LNCAP (cell line): ENCODE measurements around the gene DNAJA3.

Experiments
- TF ChIP-seq, protein P1 (sequence below): fragments of 450-650 bp; IDR thresholded peaks from 2 replicates; pipeline ENCODE4 v1.5.1; 2017; ENCODE audit warnings: mild to moderate bottlenecking

The DNAJA3 gene

DNA sequence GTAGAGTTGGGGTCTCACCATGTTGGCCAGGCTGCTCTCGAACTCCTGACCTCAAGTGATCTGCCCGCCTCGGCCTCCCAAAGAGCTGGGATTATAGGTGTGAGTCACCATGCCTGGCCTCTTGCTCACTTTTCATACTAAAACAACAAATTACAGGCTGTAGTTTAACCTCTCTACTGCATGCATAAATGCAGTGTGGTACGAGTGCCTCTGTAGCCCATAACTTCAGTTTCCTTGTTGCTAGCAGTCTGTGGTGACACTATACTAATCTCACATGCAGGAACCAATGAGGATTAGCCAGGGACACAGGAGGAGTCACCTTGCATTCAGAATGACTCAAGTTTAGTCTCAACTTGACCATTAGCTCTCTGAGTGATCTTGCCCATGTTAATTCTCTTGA, 70.6 kb downstream of the DNAJA3 start:
- TF ChIP-seq, protein P1, sequence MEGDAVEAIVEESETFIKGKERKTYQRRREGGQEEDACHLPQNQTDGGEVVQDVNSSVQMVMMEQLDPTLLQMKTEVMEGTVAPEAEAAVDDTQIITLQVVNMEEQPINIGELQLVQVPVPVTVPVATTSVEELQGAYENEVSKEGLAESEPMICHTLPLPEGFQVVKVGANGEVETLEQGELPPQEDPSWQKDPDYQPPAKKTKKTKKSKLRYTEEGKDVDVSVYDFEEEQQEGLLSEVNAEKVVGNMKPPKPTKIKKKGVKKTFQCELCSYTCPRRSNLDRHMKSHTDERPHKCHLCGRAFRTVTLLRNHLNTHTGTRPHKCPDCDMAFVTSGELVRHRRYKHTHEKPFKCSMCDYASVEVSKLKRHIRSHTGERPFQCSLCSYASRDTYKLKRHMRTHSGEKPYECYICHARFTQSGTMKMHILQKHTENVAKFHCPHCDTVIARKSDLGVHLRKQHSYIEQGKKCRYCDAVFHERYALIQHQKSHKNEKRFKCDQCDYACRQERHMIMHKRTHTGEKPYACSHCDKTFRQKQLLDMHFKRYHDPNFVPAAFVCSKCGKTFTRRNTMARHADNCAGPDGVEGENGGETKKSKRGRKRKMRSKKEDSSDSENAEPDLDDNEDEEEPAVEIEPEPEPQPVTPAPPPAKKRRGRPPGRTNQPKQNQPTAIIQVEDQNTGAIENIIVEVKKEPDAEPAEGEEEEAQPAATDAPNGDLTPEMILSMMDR: no peak

- TF ChIP-seq, protein P1: no peak
Measured at GRCh38 chr16:4498546-4499195, 73.0 kb downstream of the DNAJA3 start.

GRCh38 chr16:4499196-4499555, 73.5 kb downstream of the DNAJA3 start:
- TF ChIP-seq, protein P1: no peak

- TF ChIP-seq, protein P1: no peak
Measured at GRCh38 chr16:4500272-4500671, 74.6 kb downstream of the DNAJA3 start.

- TF ChIP-seq, protein P1: no peak
Measured at GRCh38 chr16:4501071-4501478, 75.4 kb downstream of the DNAJA3 start.

GRCh38 chr16:4505356-4506147, 79.9 kb downstream of the DNAJA3 start:
- TF ChIP-seq, protein P1: no peak
